Measurements from ENCODE around the gene PPP2R3B.

Gene PPP2R3B

GRCh38 chrX:340121-340520 lies 46.6 kb downstream of the PPP2R3B start:
- Histone ChIP-seq H3K27me3 (ENCODE audit: insufficient read depth, poor library complexity, severe bottlenecking) (no peaks in the 10 kb centered on the region), H3K27ac (ENCODE audit: poor library complexity, severe bottlenecking) (no peak overlapping the region), H3K4me1 (ENCODE audit: insufficient read depth, poor library complexity, severe bottlenecking) (no peaks in the 10 kb centered on the region), H3K36me3 (ENCODE audit: low read depth) (peaks cover 22% of the 10 kb centered on the region), H3K4me3 (ENCODE audit: severe bottlenecking) (no peak overlapping the region), H3K9me3 (ENCODE audit: severe bottlenecking) (no peaks in the 10 kb centered on the region)
- no peak for ATAC-seq (ENCODE audit: low read depth)
- DNase-seq (ENCODE audit: low spot score): peak; percentile 57
- no peak for TF ChIP-seq CTCF (IDR thresholded peaks at IDR 0.05; ENCODE audit: poor library complexity, severe bottlenecking)

- TF ChIP-seq CTCF (IDR thresholded peaks at IDR 0.05; ENCODE audit: poor library complexity, severe bottlenecking): no peak
- Histone ChIP-seq H3K27me3 (ENCODE audit: insufficient read depth, poor library complexity, severe bottlenecking) (no peaks in the 10 kb centered on the region), H3K9me3 (ENCODE audit: severe bottlenecking) (no peaks in the 10 kb centered on the region), H3K4me3 (ENCODE audit: severe bottlenecking) (no peak overlapping the region), H3K36me3 (ENCODE audit: low read depth) (peaks cover 13% of the 10 kb centered on the region), H3K4me1 (ENCODE audit: insufficient read depth, poor library complexity, severe bottlenecking) (no peaks in the 10 kb centered on the region), H3K27ac (ENCODE audit: poor library complexity, severe bottlenecking) (no peak overlapping the region)
- DNase-seq (ENCODE audit: low spot score) (peak; percentile 74), ATAC-seq (ENCODE audit: low read depth) (no peak)
Observed at GRCh38 chrX:338836-339400, 47.8 kb downstream of the PPP2R3B start.

DNA sequence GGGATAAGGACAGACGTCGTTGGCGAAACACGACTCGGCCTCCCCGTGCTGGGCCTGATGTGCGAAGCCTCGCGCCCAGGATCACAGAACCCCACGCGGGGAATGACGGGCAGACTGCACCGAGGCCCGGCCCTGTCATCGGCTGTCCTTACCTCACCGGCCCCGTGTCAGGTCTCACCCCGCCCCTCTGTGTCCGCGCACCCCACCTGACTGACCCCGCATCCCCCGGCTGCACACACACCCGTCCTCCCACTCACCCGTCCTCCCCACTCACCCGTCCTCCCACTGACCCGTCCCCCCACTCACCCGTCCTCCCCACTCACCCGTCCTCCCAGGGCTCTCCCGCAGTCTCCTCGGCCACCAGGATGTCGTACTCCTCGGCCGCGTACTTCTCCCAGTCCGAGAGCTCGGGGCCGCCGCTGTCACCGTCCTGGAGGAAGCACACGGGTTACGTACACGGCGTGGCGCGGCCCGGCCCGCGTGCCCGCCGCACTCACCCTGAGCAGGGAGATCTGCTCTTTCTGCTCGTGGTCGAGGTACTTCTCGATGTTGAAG lies 48.3 kb downstream of the PPP2R3B start:
- DNase-seq (ENCODE audit: low spot score) (peak; percentile 81), ATAC-seq (ENCODE audit: low read depth) (no peak)
- Histone ChIP-seq H3K9me3 (ENCODE audit: severe bottlenecking) (no peaks in the 10 kb centered on the region), H3K4me1 (ENCODE audit: insufficient read depth, poor library complexity, severe bottlenecking) (no peaks in the 10 kb centered on the region), H3K4me3 (ENCODE audit: severe bottlenecking) (no peak overlapping the region), H3K36me3 (ENCODE audit: low read depth) (peaks cover 13% of the 10 kb centered on the region), H3K27me3 (ENCODE audit: insufficient read depth, poor library complexity, severe bottlenecking) (no peaks in the 10 kb centered on the region), H3K27ac (ENCODE audit: poor library complexity, severe bottlenecking) (no peak overlapping the region)
- no peak for TF ChIP-seq CTCF (IDR thresholded peaks at IDR 0.05; ENCODE audit: poor library complexity, severe bottlenecking)

DNA sequence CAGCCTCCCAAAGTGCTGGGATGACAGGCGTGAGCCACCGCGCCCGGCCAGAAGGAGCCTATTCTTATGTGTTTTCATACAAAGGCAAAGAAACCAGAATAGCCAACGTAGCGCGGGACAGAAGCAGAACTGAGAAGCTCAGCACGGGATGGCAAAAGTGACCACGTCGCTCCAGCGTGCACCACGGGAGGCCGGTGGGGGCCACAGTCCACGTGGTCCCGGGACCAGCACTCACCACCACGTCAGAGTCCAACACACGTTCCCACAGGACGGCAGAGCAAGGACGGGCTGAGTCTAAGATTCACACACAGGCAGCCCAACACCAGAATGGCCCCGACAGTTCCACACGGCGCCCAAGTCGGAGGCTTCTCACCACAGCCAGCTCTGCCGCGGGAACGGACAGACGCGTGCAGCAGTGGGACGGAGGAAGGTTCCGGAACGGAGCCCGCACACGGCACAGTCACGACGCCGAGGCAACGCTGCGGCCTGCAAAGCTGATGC lies 49.3 kb downstream of the PPP2R3B start:
- Histone ChIP-seq H3K4me1 (ENCODE audit: insufficient read depth, poor library complexity, severe bottlenecking) (no peaks in the 10 kb centered on the region), H3K36me3 (ENCODE audit: low read depth) (peaks cover 19% of the 10 kb centered on the region), H3K27me3 (ENCODE audit: insufficient read depth, poor library complexity, severe bottlenecking) (no peaks in the 10 kb centered on the region), H3K4me3 (ENCODE audit: severe bottlenecking) (no peak overlapping the region), H3K27ac (ENCODE audit: poor library complexity, severe bottlenecking) (no peak overlapping the region), H3K9me3 (ENCODE audit: severe bottlenecking) (no peaks in the 10 kb centered on the region)
- DNase-seq (ENCODE audit: low spot score) (peak; percentile 61), ATAC-seq (ENCODE audit: low read depth) (no peak)
- TF ChIP-seq CTCF (IDR thresholded peaks at IDR 0.05; ENCODE audit: poor library complexity, severe bottlenecking): no peak

DNA sequence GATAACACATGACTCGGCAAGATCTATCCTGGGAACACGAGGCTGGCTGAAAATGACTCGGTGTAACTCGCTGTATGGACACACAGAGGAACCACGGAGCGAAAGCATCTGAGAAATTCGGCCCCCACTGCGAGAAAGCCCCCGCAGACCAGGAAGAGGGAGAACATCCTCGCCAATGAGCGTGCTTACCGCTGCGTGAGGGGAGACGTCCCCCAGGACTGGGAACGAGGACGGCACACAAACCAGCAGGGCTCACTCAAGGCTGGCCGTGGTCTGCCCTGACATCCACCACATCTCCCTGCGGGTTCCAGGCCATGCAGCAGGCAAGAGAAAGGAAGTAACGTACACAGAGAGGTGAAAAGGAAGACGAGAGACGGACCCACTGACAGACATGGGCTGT lies 50.5 kb downstream of the PPP2R3B start:
- H3K36me3 ChIP-seq (ENCODE audit: low read depth): peaks cover 19% of the 10 kb centered on the region
- no peak overlapping the region for H3K4me3 ChIP-seq (ENCODE audit: severe bottlenecking)
- no peak overlapping the region for H3K27ac ChIP-seq (ENCODE audit: poor library complexity, severe bottlenecking)
- H3K4me1 ChIP-seq (ENCODE audit: insufficient read depth, poor library complexity, severe bottlenecking): no peaks in the 10 kb centered on the region
- DNase-seq (ENCODE audit: low spot score) (peak; percentile 62), ATAC-seq (ENCODE audit: low read depth) (no peak)
- no peak for TF ChIP-seq CTCF (IDR thresholded peaks at IDR 0.05; ENCODE audit: poor library complexity, severe bottlenecking)
- H3K27me3 ChIP-seq (ENCODE audit: insufficient read depth, poor library complexity, severe bottlenecking): peaks cover 6% of the 10 kb centered on the region
- no peaks in the 10 kb centered on the region for H3K9me3 ChIP-seq (ENCODE audit: severe bottlenecking)
